Jurkat, Clone E6-1 (cell line): ENCODE results near the gene FOXB2.
"Not testable (repeated sequence)": the region's sequence is repeated elsewhere in the genome, so short reads cannot be mapped to it uniquely, and the experiment has no call there.

Experiments
- DNase-seq: peaks from one replicate; pipeline ENCODE4 v3.0.0-alpha.2; 2011; ENCODE audit warnings: low read depth, low spot score
- H3K4me3 ChIP-seq: 2 replicates; pipeline ENCODE4 v1.5.1; 2011; ENCODE audit warnings: mild to moderate bottlenecking, low read length, control low read depth, moderate library complexity

The FOXB2 gene

GRCh38 chr9:77038281-77039036, 19.0 kb downstream of the FOXB2 start:
- no peak overlapping the region for H3K4me3 ChIP-seq
- no peak for DNase-seq

GRCh38 chr9:77040340-77040739, 20.9 kb downstream of the FOXB2 start:
- H3K4me3 ChIP-seq: no peak overlapping the region
- DNase-seq: no peak

GRCh38 chr9:77043743-77044142, 24.3 kb downstream of the FOXB2 start:
- H3K4me3 ChIP-seq, DNase-seq: not testable (repeated sequence)

- H3K4me3 ChIP-seq, DNase-seq: not testable (repeated sequence)
Measured at GRCh38 chr9:77060681-77061080, 41.2 kb downstream of the FOXB2 start.

GRCh38 chr9:77063645-77064285, 44.3 kb downstream of the FOXB2 start:
- no peak overlapping the region for H3K4me3 ChIP-seq
- DNase-seq: no peak

GRCh38 chr9:77066388-77066787, 46.9 kb downstream of the FOXB2 start:
- no peak overlapping the region for H3K4me3 ChIP-seq
- DNase-seq: no peak
